HCT116 (cell line): ENCODE results near the gene KIAA1671.

ENCODE experiments used
- CTCF ChIP-seq, 3 experiments: fragments of 200-600 bp in 1 of 3; sonication (generic) in 1 of 3; IDR thresholded peaks in 2 of 3; conservative IDR thresholded peaks in 1 of 3; 2 replicates each; pipeline ENCODE4 v1.5.1; 2012 to 2017; ENCODE audit warnings: low read depth in 2 of 3, low read length in 2 of 3, antibody characterized with exemption in 1 of 3, borderline replicate concordance in 1 of 3, control low read depth in 1 of 3, mild to moderate bottlenecking in 1 of 3, mixed read lengths in 1 of 3, mixed run types in 1 of 3, moderate library complexity in 1 of 3; ENCODE audit not compliant: insufficient read depth in 1 of 3
- EZH2 ChIP-seq: fragments of 200-600 bp; sonication (generic); IDR thresholded peaks from 2 replicates; pipeline ENCODE4 v1.6.1; 2017; ENCODE audit warnings: antibody characterized with exemption, mixed run types
- POLR2A ChIP-seq: IDR thresholded peaks from 2 replicates; pipeline ENCODE4 v1.7.0; 2011; ENCODE audit warnings: borderline replicate concordance; ENCODE audit not compliant: insufficient read depth, insufficient read length; ENCODE audit errors: extremely low read depth
- RAD21 ChIP-seq: IDR thresholded peaks from 2 replicates; pipeline ENCODE4 v1.6.1; 2012; ENCODE audit warnings: low read depth, mild to moderate bottlenecking

GRCh38 chr22:25061134-25061533 is 108.6 kb downstream of the KIAA1671 start:
- TF ChIP-seq CTCF (IDR thresholded peaks at IDR 0.05 in 2 of 3, conservative IDR thresholded peaks at IDR 0.05 in 1 of 3; ENCODE audit: borderline replicate concordance in 1 of 3, insufficient read depth in 1 of 3, low read depth in 2 of 3, low read length in 2 of 3) (no peak), EZH2 (no peak), RAD21 (no peak), POLR2A (no peak)
